Stimulated activated CD8-positive, alpha-beta memory T cell treated with anti-CD3 and anti-CD28 coated beads, Interleukin-12 subunit alpha, Interleukin-12 subunit beta, amount 100 ng/mL, for 24 hours (primary cell): ENCODE measurements around the gene PRKG1.
"Not testable (repeated sequence)": the region's sequence is repeated elsewhere in the genome, so short reads cannot be mapped to it uniquely, and the experiment has no call there.

ENCODE experiments used
- DNase-seq: peaks from one replicate; pipeline ENCODE4 v3.0.0-alpha.2; 2020; ENCODE audit errors: extremely low read depth

Gene PRKG1

DNA sequence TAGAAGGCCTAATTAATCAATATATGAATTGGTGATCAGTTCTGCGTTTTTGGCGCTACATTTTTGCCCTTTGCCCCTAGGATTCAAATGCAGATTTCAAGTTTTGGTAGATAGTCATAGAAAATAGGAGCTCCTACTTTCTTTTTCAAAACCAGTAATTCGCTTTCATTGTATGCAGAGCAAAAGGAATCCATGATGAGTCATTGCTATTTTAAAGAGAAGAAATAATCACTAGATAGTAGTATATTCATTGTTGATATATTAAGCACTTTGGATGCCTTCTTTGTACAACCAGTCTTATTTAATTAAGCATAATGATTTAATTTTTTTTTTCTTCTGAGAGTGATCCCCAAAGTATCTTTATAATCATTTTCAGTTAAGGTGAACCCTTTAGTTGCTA, 574.8 kb downstream of the PRKG1 start:
- no peak for DNase-seq

DNA sequence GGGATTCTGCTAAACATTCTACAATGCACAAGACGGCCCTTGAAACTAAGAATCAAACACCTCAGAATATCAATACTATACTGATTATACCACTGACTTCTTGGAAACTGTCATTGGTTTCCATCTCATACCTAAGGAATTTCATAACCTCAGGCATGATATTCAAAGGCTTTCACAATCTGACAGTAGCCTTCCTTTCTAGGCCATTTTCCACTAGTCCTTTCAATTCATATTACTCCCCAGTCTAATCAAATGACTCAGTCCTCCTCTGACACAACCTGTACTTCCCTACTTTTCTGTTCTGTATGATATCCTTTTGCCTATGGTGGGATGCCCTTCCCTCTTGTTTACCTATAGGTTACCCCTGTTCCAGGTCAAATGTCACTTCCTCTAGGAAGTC, 576.8 kb downstream of the PRKG1 start:
- DNase-seq = no peak

DNA sequence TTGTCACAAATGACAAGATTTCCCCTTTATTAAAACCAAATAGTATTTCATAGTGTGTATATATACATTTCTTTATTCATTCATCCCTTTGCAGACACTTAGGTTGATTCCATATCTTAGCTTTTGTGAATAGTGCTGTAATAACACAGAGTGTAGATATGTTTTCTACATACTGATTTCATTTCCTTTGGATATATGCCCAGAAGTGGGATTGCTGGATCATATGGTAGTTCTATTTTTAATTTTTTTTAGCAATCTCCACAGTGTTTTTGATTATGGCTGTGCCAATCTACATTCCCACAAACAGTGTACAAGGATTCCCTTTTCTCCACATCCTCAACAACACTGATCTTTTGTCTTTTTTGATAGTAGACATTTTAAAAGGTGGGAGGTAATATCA, 578.7 kb downstream of the PRKG1 start:
- no peak for DNase-seq

DNA sequence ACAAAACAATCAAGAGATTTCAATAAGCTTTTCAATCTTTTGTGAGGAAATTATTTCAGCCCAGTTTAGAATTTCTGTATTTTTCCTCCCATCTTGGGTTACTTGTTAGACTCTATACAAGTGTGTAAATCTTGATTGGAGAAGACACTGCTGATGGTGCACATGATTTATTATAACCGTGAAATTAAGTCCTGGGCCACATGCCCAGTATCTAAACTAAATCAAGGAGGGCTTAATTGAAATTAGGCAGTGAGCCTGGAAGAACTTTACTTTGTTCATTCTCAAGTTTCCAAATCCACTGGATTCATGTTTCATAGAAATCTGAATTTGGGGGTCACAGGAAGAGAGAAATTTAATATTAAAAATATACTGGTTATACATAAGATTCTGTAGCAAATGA, 580.6 kb downstream of the PRKG1 start:
- DNase-seq = no peak

DNA sequence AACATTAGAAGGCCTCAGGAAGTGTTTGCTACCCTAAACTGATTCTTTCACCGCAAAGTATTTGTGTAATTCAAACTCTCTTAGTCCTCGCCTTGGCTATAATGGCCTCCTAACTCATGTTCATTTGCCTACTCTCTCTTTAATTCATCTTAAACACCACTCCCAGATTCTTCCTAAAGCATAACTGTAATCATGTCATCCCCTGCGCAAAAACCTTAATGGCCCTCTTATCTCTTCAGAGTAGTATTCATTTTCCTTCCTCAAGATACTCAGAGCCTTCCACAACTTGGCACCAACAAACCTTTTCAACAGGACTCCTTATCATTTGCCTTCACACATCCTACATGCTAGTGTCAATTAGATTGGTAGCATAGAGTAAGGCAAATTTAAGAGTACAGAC, 582.2 kb downstream of the PRKG1 start:
- DNase-seq = no peak

DNA sequence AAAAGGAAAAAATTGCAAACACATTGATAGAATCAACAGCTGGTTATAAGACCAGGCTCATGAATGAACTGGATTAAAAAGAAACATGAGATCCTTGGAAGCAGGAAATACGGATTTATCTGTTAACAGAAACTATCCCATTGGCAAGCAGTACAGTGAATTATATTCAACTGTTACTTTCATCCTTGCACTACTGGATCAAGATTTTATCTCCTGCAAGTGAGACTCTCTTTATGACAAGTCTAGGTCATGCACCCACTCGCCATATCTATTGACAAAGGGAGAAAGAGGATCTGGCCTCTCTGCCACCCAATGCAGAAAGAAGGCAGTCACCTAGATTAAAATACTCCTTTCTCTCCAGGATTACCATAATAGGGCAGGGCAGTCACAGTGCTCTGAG, 583.7 kb downstream of the PRKG1 start:
- DNase-seq = no peak

DNA sequence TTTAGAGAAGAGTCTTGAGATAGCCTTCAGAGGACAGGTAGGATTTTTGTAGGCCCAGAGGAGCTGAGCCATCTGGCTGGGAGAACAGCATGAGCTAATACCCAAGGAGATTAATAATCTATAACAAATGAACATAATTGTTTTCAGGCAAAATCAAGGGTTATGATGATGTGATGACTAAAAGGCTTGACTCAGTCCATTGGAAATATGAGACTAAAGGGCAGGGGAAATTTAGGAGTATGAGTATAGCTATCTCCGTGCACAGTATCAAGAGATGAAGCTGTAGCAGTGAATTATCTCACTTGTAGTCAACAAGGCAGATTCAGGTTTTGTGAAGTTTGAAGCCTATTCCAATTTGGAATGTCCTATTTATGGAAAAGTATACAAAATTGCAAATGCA, 585.1 kb downstream of the PRKG1 start:
- no peak for DNase-seq

DNA sequence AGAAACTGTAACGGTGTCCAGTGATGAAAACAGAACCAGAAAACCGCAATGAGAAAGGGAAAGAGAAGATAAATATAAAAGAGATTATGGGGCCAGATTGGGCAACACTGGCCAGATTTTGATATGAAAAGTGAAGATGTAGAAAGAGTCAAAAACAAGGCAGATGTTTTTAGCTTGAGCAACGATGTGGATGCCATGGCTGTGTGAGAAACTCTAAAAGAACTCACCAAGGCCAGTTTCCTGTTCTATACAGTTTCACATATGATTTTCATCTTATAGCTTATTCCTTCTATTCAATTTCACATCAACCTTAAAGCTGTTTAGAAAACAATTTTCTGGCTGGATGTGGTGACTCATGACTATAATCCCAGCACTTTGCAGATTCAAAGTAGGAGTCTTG, 588.8 kb downstream of the PRKG1 start:
- DNase-seq = no peak

DNA sequence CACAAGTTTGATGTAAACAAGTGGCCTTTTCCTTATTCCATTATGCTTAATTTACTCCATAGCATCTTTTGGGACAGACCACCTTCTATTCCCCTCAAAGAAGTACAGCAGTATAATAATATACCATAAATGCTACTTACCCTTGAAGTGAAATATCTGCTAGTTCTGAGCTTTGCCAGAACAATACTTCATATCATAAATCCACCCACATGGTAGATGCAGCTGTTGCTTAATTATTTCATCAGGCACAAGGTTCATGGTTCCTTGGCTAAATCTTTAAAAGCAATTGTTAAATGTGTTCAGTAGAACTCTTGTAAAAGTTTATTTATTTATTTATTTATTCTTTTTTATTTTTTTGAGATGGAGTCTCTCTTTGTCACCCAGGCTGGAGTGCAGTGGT, 592.2 kb downstream of the PRKG1 start:
- DNase-seq = no peak

DNA sequence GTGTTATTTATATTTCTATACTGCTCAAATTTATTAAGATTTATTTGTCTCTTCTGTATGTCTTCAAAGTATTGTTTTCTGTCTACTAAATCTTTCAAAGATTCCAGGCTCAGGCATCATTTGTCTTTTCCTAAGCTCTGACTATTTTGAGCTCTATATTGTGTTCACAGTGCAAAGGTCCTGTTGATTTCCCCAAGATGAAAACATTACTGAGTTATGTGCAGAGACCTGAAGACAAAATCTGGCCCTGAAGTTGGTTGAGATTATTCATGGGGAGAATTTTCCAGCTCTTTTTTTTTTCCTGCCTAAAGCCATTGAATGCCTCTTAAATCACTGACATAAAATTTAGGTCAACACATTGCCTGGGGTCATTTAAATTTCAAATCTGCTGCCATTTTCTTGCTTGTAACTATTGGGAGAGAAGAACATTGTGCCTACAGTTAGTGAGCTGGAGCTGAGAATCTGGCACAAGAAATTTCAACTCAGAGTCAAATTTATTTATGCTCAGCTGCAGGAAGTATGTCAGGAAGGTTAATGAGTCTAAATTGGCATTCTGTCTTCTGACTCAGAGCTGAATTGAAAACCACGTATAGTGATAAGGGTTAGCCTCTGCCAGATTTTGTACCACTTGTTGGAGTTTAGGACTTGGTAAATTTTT, 593.5 kb downstream of the PRKG1 start:
- no peak for DNase-seq

DNA sequence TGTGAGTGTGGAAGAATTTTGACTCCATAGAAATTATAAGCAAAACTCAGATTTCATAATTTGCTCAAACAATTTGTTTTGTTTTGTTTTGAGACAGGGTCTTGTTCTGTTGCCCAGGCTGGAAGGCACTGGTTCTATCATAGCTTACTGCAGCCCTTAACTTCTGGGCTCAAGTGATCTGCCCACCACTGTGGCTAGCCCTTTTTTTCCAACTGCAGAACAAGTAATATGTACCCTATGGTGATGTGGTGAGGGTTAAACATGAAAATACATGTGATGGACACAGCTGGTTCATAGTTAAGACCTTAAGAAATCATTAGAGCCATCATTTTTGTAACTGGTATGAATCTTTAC, 594.0 kb downstream of the PRKG1 start:
- DNase-seq = no peak

DNA sequence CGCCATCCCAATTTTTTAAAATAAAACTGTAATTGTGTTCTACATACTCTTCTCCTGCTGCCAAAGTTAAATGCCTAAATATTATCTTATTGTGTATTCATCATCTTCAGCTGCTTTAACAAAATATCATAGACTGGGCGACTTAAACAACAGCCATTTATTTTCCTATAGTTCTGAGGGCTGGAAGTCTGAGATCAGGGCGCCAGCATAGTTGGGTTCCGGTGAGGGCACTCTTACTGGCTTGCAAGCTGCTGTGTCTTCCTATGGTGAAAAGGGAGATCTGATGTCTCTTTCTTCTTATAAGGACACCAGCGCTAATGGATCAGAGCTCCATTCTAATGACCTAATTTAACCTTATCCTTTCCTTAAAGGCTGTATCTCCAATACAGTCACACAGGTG, 594.8 kb downstream of the PRKG1 start:
- DNase-seq = no peak

DNA sequence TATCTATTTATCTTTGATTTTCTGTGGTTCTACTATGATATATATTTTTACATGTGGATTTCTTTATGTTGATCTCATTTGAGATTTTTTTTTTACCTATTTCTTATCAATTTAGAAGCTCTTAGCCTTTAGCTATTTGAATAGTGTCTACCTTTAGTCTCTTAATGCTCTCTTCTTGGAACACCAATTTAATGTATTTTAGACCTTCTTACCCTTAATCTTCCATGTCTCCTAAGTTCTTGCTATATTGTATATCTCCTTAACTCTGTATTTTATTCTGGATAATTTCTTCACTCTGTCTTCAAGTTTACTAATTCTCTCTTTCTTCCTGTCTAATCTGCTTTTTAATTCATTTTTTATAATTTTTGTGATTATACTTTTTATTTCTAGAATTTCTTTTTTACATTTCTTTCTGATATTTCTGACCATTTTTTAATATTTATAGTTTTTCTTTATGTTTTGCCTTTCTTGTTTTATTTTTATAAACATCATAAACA, 597.8 kb downstream of the PRKG1 start:
- DNase-seq = no peak

DNA sequence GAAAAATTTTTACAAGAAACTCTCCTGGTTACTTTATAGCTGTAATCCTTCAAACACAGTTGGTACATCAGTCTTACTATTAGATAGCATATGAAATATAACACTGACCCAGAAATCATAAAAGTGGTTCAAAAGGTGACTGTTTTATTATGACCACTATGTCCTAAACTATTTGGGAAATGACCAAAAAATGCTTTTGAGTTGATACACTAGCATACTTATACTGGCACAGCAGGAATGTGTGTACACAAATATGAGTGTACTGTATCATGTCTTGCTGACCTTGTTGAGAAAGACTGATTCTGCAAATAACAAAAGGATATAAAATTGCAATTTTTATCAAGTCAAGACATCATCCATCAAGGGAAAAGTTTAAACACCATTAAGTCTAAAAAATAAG, 600.8 kb downstream of the PRKG1 start:
- DNase-seq = no peak

DNA sequence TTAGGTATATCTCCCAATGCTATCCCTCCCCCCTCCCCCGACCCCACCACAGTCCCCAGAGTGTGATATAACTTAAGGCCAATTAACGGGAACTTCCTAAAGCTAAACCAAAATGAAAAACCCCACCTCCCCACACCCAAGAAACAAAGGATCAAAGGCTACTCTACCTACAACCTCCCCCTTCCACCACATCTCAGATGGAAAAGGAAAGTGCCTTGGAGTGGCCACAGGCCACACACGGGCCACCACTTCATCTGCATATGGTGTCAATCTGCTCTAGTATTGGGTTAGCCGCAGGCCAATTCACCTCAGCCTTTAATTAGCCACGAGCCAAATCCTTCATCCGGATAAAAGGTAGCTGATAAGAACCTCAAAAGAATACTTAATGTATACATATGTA, 605.6 kb downstream of the PRKG1 start:
- DNase-seq = no peak

DNA sequence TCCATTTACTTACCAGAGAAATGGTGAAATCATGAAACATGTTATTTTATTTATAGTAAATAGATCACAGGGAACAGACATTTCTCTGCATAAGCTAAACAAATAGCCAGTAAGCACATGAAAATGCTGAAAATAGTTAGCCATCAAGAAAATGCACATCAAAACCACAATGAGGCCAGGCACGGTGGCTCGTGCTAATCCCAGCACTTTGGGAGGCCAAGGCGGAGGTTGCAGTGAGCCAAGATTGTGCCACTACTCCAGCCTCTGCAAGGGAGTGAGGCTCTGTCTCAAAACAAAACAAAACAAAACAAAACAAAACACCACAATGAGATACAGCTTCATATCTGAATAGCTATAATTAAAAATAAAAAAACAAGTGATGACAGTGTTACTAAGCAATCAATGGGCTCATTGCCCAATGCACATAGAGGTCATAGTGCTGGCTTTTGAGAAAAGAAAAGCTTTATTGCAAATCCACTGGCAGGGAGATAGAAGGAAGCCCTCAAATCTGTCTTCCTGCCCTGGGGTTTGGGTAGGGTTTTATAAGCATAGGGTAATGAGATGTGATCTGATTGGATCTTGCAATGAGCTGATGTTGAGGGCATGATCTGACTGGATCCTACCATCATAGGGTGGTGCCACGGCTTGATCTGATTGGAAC, 608.9 kb downstream of the PRKG1 start:
- DNase-seq = no peak

DNA sequence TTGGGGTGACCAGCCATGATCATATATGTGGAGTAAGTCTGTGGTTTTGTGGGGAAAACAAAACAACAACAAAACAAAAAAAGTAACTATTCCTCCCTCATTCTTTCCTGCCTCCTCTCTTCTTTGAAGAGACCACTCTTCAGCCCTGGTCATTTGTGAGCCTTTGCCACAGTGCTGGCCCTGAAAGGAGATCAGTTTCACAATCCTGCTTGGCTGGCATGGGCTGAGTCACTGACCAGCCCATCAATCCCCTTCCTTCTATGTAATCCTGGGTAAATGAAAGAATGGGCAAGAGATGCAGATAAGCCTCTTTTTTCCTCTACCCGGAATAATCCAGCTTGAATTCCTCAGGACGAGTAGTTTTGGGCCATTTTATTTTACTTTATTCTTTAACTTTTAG, 611.5 kb downstream of the PRKG1 start:
- DNase-seq = no peak

DNA sequence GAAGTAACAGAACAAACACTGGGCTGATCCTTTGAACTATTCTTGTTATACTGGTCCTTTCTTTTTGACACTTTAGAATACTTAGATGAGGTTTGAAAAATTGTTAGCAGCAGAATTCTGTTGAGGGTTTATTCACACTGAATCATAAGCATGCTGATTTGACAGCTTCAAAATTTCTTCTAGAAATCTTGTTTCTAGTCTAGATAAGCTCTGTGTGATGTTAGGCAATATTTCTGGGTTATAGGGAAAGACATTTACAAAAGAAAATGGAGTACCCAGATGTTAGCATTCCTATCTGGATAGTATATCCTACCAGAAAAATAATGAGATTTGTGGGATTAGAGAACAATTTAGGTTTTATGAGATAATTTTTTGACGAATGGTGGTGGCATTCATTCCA, 613.0 kb downstream of the PRKG1 start:
- no peak for DNase-seq

DNA sequence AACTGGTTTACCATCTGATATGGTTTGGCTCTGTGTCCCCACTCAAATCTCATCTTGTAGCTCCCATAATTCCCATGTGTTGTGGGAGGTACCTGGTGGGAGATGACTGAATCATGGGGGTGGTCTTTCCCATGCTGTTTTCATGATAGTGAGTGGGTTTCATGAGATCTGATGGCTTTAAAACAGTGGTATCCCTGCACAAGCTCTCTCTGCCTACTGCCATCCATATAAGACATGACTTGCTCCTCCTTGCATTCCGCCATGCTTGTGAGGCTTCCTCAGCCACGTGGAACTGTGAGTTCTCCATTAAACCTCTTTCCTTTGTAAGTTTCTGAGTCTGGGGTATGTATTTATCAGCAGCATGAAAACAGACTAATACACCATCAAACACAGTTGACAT, 614.5 kb downstream of the PRKG1 start:
- DNase-seq = not testable (repeated sequence)

DNA sequence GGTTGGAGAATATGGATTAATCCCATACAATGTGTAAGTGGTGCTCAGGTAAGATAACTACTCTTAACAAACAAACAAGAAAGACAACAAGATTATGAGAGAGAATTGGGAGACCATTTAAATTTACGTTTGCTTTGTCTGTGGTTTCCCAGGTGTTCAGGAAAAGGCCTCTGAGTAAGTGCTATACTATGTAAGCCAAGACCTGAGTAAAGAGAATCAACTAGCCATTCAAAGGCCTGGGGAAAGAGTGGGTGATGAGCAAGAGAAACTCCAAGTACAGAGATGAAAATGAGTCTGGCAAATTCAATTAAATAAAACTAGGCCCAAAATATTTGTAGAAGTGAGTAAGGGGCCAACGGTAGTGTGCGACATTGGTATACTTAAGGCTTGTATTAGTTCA, 615.2 kb downstream of the PRKG1 start:
- DNase-seq = no peak

DNA sequence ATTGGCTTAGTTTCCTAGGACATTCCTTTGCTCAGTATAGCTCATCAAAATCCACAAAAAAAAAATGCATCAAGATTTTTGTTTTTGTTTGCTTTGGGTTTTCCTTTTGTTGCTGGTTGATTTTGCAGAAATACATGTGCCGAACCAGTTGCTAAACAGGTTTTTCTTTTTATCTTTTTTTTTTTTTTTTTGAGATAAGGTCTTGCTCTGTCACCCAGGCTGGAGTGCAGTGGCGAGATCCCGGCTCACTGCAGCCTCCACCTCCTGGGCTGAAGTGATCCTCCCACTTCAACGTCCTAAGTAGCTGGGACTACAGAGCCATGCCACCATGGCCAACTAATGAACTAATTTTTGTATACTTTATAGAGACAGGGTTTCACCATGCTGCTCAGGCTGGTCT, 616.8 kb downstream of the PRKG1 start:
- DNase-seq = no peak

DNA sequence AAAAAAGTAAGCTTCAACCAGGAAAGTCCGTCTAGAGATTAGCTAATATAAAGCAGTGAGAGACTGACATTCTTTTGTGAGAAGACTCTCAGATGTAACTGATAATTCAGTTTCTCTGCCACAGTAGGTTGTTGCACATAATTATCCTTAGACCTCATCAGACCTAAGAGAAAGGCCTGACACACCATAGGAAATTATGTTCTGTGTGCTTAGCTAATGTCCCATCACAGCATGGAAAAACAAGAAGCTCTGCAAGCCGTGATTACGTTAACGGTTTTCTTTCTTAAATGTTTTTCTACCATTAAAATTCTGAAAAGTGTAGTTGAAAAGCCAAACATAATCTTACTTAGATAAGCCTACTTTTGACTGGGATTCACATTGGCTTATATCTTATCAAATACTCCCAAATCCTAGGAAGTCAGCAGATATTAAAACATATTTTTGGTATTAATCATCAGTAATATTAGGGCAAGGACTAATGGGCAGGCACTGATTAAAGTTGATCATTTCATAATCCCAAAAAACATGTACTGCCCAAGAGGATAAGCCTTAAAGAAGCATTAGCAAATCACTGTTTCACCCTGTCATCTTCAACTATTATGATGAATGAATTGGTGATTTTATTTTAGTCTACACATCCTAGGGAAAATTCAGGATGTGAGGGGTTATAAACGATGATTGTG, 619.9 kb downstream of the PRKG1 start:
- no peak for DNase-seq

DNA sequence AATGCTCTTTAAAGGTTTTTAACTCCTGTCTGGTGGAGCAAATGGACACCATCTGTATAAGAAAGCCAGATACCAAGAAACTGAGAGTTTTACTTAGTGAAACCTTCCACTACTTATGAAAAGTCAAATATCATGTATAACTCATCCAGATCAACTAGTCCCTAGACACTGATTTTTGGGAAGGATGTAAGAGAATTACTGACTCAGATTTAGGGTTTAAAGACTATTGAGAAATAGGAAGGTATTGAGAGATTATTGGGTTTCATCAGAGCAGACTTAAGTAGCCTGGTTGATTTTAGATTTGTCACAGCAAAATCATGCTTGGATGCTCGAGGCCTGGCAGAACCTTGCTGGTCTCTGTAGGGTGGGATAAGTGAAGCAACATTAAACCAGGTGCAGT, 622.0 kb downstream of the PRKG1 start:
- DNase-seq = no peak
